ENCODE measurements around the gene ZFHX2. TPM values are rescaled to one million over a fixed set of nuclear protein-coding genes. Genes with fewer than 3 reads are reported as not detected.
"Not testable (repeated sequence)": the region's sequence is repeated elsewhere in the genome, so short reads cannot be mapped to it uniquely, and the experiment has no call there.

The ZFHX2 gene
- total RNA-seq, 1 experiment from 2014 or later, result 0.58 TPM

DNA sequence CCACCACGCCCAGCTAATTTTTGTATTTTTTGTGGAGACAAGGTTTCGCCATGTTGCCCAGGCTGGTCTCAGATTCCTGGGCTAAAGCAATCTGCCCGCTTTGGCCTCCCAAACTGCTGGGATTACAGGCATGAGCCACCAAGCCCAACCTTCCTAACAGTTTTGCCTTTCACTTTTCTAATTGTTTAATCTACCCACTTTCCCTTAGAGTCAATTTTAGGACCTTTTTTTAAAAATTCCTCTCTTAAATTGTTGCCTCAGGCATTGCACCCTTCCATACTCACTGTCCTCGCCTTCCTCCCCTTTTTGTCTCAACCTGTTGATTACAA is 11.5 kb downstream of the ZFHX2 start:
- no peak for DNase-seq (ENCODE audit: low spot score)

DNA sequence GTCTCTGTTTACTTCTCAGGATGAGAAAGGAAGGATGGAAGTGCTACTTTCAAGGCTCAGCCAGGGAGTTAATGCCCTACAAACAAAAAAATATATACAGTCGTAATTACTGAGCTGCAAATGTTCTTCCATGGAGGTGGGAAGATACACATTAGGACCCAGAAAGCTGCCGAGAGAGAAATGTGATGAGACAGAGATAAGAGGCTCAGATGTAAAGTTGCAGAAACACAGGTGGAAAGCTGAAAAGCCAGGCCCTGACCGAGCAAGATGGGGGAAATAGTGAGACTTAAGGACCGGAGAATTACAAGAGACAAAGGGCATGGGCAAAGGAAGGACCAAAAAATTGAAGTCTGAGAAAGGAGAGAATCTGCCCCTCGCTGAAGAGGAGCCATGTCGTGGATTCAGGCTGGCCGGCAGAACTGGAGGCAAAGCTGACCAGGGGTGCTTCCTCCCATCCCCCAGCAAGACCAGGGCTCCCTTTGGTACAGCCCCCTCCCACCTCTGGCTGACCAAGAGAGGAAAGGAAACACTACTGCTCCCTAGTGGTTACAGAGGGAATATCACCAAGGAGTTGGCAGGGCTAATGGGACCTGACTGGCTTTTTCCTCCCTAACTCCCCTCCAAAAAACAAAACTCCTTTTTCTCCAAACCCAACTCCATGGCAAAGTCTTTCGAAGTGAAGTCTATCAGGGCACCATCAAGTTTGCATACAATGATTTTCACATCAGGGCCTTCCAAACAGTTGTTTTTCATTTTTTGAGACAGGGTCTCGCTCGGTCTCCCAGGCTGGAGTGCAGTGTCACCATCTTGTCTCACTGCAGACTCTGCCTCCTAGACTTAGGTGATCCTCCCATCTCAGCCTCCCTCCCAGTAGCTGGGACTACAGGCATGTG is 12.1 kb downstream of the ZFHX2 start:
- peak; percentile 43 for DNase-seq (ENCODE audit: low spot score)

DNA sequence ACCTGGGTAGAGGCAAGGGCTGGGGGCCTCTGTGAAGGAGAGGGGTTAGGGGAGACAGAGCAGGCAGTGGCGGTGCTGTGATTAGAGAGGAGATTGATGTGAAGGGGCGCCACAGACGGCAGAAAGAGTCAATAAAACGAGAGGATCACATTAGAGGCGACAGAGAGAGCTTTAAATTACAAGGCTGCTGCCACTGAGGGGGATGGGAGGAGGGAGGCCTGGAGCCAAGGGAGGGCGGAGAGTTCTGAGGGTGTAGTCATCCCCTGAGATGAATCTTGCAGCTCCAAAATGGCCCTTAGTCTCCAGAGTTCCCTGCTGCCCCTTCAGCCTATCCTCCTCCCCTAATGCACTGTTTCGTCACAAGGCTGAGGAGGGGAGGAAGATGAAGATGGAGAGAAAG is 12.8 kb downstream of the ZFHX2 start:
- no peak for DNase-seq (ENCODE audit: low spot score)

DNA sequence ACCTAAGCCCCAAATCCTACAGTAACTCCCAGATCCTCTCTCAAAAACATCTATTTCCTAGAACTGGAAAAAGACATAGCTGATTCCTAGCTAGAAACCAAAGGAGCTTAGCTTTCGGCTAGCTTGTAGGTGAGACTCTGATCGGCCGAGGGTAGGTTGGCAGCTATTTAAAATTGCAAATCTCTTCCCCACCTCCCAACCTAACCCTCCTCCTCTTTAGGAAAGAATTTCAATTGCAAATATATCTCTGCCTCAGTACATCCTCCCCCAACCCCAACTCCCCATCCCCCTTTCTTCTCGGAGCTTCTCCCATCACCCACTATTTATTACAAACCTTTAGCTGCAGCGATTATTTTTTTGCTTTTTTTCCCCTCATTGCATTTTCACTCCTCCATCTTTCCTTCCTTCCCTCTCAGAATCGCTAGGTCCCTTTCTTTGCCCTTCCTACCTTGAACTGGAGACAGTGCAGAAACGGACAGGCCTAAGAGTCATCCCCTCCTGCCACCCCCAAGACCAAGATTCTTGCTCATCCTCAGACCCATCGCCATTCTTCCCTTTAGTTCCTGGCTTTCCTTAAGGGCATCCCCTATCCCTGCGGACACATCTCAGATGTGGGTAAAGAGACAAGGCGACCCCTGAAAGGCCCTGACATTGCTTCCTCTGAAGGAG is 13.4 kb downstream of the ZFHX2 start:
- DNase-seq (ENCODE audit: low spot score), result no peak

DNA sequence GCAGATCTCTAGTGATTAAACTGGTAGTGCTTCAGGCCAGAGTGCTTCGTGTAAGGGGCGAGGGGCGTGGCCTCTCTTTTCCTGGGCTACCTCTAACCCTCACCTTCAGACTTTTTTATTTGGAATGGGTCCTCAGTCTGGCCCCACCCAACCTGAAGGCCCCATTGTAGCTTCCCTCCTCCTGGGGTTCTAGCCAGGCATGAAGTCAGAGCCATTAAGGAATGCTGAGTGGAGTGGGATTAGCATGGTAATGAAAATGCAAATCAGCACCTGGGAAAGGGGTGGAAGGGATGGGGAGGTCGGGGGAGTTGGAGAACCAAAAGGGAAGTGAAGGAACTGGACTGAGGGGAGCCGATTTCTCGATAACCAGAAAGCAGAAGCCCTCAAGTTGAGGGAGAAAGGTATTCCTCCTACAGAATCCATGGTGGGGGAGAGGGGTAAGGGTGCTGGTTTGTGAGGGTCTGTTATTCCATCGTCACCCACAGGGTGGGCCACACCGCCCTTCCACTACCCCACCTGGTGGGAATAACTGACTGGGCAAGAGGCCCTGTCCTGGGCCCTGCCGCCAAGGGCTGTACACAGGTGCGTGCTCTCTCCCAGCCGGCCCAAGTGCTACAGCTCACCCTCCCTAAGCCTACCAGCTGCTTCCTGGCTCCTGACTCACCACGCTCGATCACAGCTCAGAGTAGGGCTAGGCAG is 14.1 kb downstream of the ZFHX2 start:
- no peak for DNase-seq (ENCODE audit: low spot score)

DNA sequence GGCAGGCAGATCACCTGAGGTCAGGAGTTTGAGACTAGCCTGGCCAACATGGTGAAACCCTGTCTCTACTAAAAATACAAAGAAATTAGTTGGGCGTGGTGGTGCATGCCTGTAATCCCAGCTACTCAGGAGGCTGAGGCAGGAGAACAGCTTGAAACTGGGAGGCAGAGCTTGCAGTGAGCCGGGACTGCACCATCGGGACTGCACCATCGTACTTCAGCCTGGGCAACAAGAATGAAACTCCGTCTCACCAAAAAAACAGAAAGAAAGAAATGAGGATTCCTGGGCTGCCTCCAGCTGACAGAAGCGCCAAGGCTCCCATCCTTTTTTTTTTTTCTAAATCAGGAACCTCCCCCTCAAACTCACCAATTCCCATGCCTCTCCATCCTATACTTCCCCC is 14.7 kb downstream of the ZFHX2 start:
- DNase-seq (ENCODE audit: low spot score), result not testable (repeated sequence)

DNA sequence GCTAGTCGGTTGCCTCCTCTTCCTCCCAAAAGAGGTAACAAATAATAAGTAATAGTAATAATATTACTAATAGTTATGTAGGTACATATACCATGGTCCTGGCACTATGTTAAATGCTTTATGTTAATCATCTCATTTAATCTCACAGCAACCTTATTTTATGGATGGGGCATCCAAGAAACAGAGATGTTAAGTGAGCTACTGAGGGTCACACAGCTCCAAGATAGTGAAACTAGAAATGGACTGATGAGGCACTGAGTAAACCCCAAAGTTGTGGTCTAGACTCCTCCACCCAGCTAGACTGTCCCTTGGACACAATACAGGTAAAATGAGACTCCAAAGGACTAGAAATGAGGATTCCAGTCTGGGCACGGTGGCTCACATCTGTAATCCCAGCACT is 15.1 kb downstream of the ZFHX2 start:
- DNase-seq (ENCODE audit: low spot score), result no peak

DNA sequence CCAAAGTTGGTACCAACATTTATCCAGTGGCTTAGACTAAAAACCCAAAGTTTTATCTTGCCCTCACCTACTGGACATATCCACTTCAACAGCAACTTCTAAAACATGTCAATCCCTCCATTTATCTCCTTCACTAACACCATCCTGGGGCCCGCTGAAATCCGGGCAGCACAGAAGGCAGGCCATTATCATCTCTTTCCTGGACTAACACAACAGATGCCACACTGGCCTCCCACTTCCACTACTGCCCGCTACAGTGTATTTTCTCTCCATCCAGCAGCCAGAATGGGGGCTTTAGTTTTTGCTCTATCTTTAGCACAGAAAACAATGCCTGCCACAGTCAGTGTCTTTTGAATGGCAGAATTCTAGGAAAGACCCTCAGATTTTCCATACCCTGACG is 15.6 kb downstream of the ZFHX2 start:
- DNase-seq (ENCODE audit: low spot score), result no peak

DNA sequence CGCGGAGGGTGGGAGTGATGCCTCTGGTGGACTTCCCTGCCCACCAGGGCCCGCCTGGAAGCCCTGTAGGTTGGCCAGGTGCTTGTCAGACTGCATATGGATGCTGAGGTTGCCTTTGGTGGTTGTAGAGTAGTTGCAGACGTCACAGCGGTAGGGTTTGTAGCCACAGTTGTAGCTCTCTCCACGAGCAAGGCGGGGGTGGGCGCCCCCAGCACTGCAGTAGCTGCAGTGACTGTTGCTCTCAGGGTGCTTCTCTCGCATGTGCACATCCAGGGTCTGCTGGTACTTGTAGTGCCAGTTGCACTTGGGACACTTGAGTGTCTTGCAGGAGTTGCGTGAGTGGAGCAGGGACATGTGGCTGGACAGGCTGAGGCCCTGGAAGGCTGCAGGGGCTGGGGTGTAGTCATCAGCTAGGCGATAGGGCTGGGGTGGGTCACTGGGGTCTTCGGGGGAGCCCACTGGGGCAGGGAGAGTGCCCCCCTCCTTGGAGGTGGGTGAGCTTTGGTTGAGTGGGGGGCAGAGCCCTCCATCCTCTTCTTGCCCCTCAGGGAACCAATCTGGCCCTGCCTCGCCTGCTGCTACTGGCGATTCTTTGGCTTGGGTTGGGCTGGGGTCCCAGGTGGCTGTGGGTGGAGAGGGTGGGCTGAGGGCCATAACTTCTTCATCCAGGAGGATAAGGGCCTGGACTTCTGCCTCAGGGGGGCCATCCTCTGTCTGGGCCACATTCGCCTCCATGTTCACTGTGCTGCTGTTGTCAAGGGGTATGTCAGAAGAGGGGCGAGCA is 17.7 kb downstream of the ZFHX2 start:
- no peak for DNase-seq (ENCODE audit: low spot score)

DNA sequence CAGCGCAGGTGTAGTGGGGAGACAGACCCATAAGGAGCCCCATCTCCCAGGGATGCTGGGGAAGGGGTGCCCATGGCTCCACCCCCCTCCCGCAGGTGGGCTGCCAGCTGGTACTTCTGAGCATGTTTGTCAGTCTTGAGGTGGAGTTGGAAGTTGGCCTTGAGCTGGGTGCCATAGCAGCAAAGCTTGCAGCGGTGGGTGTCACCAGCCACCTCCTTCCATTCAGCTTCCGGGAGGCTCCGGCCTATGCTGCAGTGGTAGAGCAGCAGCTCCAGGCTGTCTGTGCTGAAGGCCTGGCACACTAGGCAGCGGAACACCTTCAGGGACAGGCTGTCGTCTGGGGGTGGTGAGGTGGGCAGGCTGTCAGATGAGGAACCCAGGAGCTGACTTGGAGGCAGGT is 18.9 kb downstream of the ZFHX2 start:
- no peak for DNase-seq (ENCODE audit: low spot score)

DNA sequence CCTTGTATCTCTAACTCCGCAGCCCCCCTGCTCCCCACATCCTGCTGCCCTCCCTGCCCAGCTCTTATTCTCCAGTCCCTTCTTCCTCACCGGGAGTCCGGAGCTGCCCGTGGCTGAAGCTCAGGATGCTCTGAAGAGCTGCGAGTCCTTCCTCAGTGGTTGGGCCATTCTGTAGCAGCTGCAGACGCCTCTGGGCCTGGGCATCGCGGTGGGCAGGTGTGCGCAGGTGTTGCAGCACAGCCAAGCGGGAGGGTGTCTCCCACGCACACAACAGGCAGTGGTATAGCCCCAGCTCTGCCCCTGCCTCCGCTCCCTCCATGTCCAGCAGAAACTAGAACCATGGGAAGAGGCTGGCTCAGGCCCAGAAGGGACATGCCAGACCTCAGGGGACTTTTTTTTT is 20.2 kb downstream of the ZFHX2 start:
- no peak for DNase-seq (ENCODE audit: low spot score)

DNA sequence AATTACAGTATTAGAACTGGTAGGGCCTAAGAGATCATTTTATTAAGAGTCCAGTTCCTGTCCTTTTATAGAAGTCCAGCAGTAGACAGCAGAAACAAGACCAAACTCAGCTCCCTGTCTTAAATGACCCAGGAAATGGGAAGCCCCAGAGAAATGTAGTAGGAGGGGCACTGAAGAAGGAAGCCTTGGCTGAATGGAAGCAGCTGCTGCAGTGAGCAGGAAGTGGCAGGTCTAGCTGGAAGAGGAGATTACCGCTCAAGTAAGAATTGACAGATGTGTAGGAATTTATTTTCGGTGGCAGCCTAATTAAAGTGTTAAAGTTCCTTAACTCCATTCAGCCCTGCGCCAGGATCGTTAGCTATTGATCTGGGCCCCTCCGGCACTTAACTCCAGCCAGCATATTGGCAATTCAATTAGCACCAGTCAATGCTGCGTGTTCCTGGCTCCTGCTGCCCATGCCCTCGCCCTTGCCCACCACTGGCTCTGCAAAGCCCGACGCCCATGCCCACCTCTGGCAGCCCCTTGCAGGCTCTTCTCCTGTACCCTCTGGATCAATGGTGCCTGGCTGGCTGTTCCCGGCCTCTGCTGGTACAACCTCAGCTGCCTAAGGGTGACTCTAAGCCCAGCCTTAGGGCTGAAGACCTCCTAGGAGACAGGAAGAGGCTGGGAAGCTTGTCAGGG is 21.1 kb downstream of the ZFHX2 start:
- no peak for DNase-seq (ENCODE audit: low spot score)

DNA sequence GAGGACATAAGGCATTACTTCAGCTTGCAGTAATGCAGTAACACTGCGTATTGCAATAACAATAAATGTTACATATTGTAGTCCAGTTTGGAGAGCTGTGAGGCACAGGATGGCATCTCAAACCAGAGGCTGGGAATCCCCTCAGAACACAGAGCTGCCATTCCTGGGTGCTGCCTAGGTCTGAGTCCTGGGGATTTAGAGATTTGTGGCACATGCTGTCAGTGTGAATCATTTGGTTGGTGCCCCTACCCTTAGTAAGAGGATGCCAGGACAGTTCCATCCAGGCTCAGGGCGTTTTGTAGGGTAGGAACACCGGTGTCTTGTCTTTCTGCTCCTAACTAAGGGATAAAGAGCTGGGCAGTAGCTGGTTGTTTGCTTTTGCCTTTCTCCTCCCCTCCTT is 22.5 kb downstream of the ZFHX2 start:
- DNase-seq (ENCODE audit: low spot score), result no peak

DNA sequence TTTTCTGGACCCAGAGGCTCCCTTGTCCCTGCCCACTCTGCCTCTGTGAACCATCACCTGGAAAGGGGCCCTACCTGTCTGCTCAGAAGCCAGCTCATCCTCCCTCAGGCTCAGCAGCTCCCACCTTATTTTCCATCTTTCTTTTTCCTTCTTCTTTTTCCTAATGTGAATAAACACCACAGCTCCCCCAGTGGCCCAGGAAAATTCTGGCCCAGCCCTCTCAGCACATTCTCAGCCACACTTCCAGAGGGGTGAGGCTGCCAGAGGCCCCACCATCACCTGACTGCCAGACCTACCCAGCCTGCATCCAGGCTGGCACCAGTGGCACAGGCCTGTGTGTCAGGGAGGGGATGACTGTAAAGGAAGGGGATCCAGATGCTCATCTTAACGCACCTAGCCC is 23.0 kb downstream of the ZFHX2 start:
- DNase-seq (ENCODE audit: low spot score), result no peak

DNA sequence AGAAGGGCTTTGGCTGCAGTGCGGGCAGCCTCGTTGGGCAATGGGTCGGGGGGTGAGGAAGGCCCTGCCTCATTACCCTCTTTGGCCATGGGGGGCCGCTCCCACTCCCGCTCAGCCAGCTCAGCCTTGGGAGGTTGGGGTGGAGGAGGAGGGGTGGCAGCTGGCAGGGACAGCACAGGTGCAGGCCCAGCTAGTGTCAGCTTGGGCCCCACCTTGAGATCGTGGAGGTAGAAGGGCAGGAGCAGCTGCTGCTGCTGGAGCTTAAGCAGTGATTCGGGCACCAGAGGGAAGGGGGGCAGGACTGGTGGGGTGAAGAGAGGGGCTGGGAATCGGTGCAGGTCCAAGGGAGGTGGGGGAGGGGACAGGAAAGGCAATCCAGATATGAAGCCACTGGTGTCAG is 26.0 kb downstream of the ZFHX2 start:
- no peak for DNase-seq (ENCODE audit: low spot score)

DNA sequence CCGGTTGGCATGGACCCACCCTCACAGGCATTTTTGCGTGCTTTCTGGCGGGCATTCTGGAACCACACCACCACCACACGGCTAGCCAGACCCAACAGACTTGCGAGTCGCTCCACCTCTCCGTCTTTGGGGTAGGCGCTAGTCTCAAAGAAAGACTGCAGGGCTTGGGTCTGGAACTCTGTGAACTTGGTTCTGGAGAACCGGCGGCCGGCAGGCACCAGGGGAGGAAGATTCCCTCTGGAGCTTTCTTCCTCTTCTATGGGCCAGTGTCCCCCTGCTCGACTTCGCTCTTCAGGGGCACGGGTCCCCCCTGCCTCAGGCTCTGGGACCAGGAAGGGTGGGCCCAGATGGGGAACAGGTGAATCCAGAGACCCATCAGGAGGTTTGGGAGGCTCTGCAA is 26.6 kb downstream of the ZFHX2 start:
- no peak for DNase-seq (ENCODE audit: low spot score)

DNA sequence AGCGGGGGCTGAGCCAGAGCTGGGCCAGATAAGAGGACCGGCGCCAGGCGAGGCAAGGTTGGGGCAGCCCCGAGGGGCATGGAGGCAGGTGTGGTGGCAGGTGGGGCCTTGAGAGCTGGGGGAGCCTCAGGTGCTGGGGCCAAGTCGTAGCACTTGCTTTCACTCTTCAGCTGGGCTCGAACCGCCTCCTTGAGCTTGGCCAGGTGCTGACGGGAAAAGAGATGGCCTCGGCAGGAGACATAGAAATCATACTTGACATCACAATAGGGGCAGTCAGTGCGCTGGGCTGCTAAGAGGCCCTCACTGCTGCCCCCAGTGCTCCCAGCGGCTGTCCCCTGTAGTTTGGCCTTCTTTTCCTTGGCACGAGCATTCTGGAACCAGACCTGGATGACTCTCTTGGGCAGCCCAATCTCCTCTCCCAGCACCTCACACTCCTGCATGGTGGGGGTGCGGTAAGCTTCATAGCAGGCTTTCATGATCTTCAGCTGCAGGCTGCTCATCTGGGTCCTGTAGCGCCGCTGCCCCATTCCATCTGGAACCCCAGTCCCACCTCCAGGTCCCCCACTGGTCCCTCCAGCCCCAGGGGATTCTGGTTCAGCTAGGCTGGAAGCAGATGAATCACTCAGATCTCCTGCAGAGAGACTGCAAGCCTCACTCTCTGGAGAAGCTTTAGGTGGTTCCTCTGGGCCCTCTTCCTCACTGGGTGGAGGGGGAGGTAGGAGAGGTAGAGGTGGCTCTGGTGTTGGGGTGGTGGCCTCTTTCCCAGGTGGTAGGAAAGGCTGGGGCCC is 28.1 kb downstream of the ZFHX2 start:
- no peak for DNase-seq (ENCODE audit: low spot score)

DNA sequence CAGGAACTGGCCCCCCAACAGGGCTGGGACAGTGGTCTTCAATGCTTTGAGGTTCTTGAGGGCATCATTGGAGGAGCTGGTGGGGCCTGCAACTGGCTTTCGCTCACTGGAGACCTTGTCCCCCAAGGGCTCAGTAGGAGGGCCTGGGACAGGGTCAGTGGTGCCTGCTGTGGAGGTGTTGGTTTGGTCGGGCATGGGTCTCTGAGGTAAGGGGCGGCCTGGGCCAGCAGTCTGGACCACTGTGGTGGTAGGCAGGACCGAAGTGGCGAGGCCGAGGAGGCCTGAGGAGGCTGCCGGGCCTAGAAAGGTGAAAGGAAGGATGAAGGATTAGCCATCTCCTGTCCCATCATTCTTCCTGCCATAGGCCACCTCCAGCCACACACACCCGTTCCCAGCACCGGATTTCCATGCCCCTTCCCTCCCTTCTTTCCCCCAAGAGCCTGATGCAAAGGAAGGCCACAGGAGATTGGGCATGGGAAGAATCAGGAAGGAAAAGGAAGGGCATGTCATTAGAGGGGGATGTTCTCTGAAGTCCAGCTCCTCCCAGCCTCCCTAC is 28.8 kb downstream of the ZFHX2 start:
- DNase-seq (ENCODE audit: low spot score), result no peak

DNA sequence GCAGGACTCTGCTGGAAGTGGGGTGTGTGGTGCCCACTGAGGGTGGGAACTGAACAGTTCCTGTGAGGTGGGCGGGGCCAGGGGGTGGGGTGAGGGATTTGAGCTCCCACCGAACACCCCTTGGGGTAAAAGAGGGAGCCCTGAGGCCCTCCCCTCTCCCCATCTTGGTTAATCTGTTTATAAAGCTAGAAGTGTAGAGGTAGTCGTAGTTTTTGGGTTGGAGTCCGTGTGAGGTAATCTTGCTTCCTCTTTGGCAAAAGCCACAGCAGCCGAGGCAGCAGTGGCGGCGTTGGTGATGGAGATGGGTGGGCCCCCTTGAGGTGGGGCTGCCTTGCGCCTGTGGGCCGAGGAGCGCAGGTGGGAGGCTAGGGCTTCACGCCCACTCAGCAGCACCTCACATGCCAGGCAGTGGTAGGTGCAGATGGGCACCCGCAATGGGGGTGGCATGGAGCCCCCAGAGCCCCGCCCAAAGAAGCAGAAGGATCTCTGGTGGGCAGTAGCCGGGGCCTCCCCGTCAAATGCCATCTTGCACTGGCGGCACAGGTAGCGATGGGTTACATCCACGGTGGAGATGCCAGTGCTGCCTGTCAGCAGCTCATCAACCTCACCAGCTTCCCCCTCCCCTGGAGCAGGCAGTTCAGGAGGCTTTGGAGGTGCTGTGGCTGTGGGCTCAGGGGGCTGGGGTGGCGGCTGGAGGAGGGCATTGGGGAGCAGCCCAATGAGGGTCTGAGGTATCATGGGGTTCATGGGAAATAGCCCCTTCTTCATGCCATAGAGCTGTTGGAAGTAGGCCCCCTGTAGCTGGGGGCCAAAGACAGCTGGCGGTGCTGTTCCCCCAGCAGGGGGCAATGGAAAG is 29.6 kb downstream of the ZFHX2 start:
- no peak for DNase-seq (ENCODE audit: low spot score)
